Activated CD4-positive, alpha-beta memory T cell treated with anti-CD3 and anti-CD28 coated beads for 36 hours (primary cell): ENCODE data around the gene VPS8. TPM values are rescaled to one million over a fixed set of nuclear protein-coding genes. Genes with fewer than 3 reads are reported as not detected.

Source experiments
- CTCF ChIA-PET: fragments of 350-600 bp; sonication (Branson Sonifier 250); formaldehyde crosslinking; loops from one replicate; lab custom pipeline; 2021; ENCODE audit warnings: antibody characterized with exemption, inconsistent platforms; lab: Charles Lee
- POLR2A ChIA-PET: fragments of 350-600 bp; sonication (Branson Sonifier 250); formaldehyde crosslinking; loops from one replicate; lab custom pipeline; 2021; ENCODE audit warnings: antibody characterized with exemption; lab: Charles Lee
- DNase-seq: peaks from one replicate; pipeline ENCODE4 v3.0.0-alpha.2; 2020
- H3K27ac Mint-ChIP-seq: one replicate; pipeline ENCODE4 v1.8.0; 2021; ENCODE audit warnings: mixed read lengths
- H3K27me3 Mint-ChIP-seq: one replicate; pipeline ENCODE4 v1.8.0; 2021; ENCODE audit warnings: mixed read lengths
- H3K36me3 Mint-ChIP-seq: one replicate; pipeline ENCODE4 v1.8.0; 2021; ENCODE audit warnings: mixed read lengths
- H3K4me1 Mint-ChIP-seq: one replicate; pipeline ENCODE4 v1.8.0; 2021; ENCODE audit warnings: low read depth, mixed read lengths
- H3K4me3 Mint-ChIP-seq: one replicate; pipeline ENCODE4 v1.8.0; 2021; ENCODE audit warnings: mild to moderate bottlenecking, mixed read lengths
- H3K9me3 Mint-ChIP-seq: one replicate; pipeline ENCODE4 v1.8.0; 2021; ENCODE audit warnings: mixed read lengths
- intact Hi-C: fragments of 100-400 bp; cut with micrococcal nuclease; formaldehyde crosslinking; loops from one replicate; pipeline ENCODE4 v1.15.1; 2023
- total RNA-seq, 2 experiments: library from RNA; stranded (reverse); gene quantifications; one replicate each; pipeline ENCODE4 v1.2.3, GENCODE V29; 2021

VPS8 gene
- total RNA-seq, 2 experiments from 2014 or later: 28.7 to 32.3 TPM

- ChIA-PET POLR2A (no interaction called here), CTCF (interaction anchor here (0.6 to 1.5 kb wide), 4 partner anchors 9 to 301 kb away, joined by 3 to 5 read pairs (median 4); no protein-coding TSS in a partner anchor)
- H3K4me1 Mint-ChIP-seq: peaks cover 56% of the 10 kb centered on the region
- peak; percentile 27 for DNase-seq
- intact Hi-C loops: loop anchor here (10.0 kb wide), 1 partner anchor 470 kb away; no protein-coding TSS in a partner anchor
- peaks cover 8% of the 10 kb centered on the region for H3K36me3 Mint-ChIP-seq
- H3K9me3 Mint-ChIP-seq: no peaks in the 10 kb centered on the region
- H3K27ac Mint-ChIP-seq: no peak overlapping the region
- H3K27me3 Mint-ChIP-seq: no peaks in the 10 kb centered on the region
- H3K4me3 Mint-ChIP-seq: no peak overlapping the region
These were observed 3.3 kb downstream of the VPS8 start for GRCh38 chr3:184815046-184815930.

- Mint-ChIP-seq H3K27ac (no peak overlapping the region), H3K9me3 (no peaks in the 10 kb centered on the region), H3K36me3 (peaks cover 8% of the 10 kb centered on the region), H3K4me3 (no peak overlapping the region), H3K4me1 (peaks cover 47% of the 10 kb centered on the region), H3K27me3 (no peaks in the 10 kb centered on the region)
- DNase-seq: no peak
- POLR2A ChIA-PET: no interaction called here
- intact Hi-C loops: loop anchor here (10.0 kb wide), 1 partner anchor 468 kb away; no protein-coding TSS in a partner anchor
- CTCF ChIA-PET: interaction anchor here (0.8 to 1.3 kb wide), 5 partner anchors 8 to 256 kb away, joined by 3 to 5 read pairs (median 4); partner anchors contain the start of gene EPHB3
These were observed 4.6 kb downstream of the VPS8 start for GRCh38 chr3:184816614-184817013.

- POLR2A ChIA-PET: no interaction called here
- Mint-ChIP-seq H3K27ac (no peak overlapping the region), H3K4me3 (no peak overlapping the region), H3K4me1 (peaks cover 21% of the 10 kb centered on the region), H3K27me3 (no peaks in the 10 kb centered on the region), H3K9me3 (no peaks in the 10 kb centered on the region), H3K36me3 (peaks cover 10% of the 10 kb centered on the region)
- no peak for DNase-seq
- intact Hi-C loops: no loop called here
- CTCF ChIA-PET: interaction anchor here (1.1 kb wide), 1 partner anchor 17 kb away, joined by 3 read pairs; no protein-coding TSS in a partner anchor
These were observed 8.6 kb downstream of the VPS8 start for GRCh38 chr3:184820525-184820924.

GRCh38 chr3:184821034-184821433 lies 9.1 kb downstream of the VPS8 start:
- no peaks in the 10 kb centered on the region for H3K27me3 Mint-ChIP-seq
- CTCF ChIA-PET: no interaction called here
- no peak for DNase-seq
- no peak overlapping the region for H3K4me3 Mint-ChIP-seq
- H3K9me3 Mint-ChIP-seq: no peaks in the 10 kb centered on the region
- H3K4me1 Mint-ChIP-seq: peaks cover 16% of the 10 kb centered on the region
- POLR2A ChIA-PET: no interaction called here
- no peak overlapping the region for H3K27ac Mint-ChIP-seq
- peaks cover 14% of the 10 kb centered on the region for H3K36me3 Mint-ChIP-seq
- intact Hi-C loops: no loop called here

GRCh38 chr3:184822081-184822480 lies 10.1 kb downstream of the VPS8 start:
- peaks cover 9% of the 10 kb centered on the region for H3K36me3 Mint-ChIP-seq
- no peak overlapping the region for H3K27ac Mint-ChIP-seq
- no peak for DNase-seq
- H3K4me3 Mint-ChIP-seq: no peak overlapping the region
- no peaks in the 10 kb centered on the region for H3K27me3 Mint-ChIP-seq
- intact Hi-C loops: no loop called here
- CTCF ChIA-PET: interaction anchor here (1.3 to 2.5 kb wide), 2 partner anchors 18 to 44 kb away, joined by 4 to 7 read pairs; no protein-coding TSS in a partner anchor
- H3K9me3 Mint-ChIP-seq: no peaks in the 10 kb centered on the region
- POLR2A ChIA-PET: no interaction called here
- peaks cover 7% of the 10 kb centered on the region for H3K4me1 Mint-ChIP-seq

GRCh38 chr3:184822654-184823053 lies 10.7 kb downstream of the VPS8 start:
- intact Hi-C loops: no loop called here
- POLR2A ChIA-PET: no interaction called here
- H3K9me3 Mint-ChIP-seq: no peaks in the 10 kb centered on the region

GRCh38 chr3:184823990-184824389 lies 12.0 kb downstream of the VPS8 start:
- Mint-ChIP-seq H3K27ac (no peak overlapping the region), H3K9me3 (no peaks in the 10 kb centered on the region), H3K4me3 (no peak overlapping the region), H3K27me3 (no peaks in the 10 kb centered on the region), H3K36me3 (peaks cover 17% of the 10 kb centered on the region), H3K4me1 (peaks cover 2% of the 10 kb centered on the region)
- DNase-seq: no peak
- POLR2A ChIA-PET: interaction anchor here (0.6 to 0.9 kb wide), 2 partner anchors 11 to 135 kb away, joined by 3 read pairs; no protein-coding TSS in a partner anchor
- intact Hi-C loops: no loop called here
- CTCF ChIA-PET: interaction anchor here (0.5 to 2.5 kb wide), 5 partner anchors 9 to 302 kb away, joined by 3 to 7 read pairs (median 3); no protein-coding TSS in a partner anchor

More at GRCh38 chr3:184822654-184823053, 10.7 kb downstream of the VPS8 start:
- CTCF ChIA-PET: interaction anchor here (1.3 to 2.5 kb wide), 2 partner anchors 19 to 45 kb away, joined by 4 to 7 read pairs; no protein-coding TSS in a partner anchor
- Mint-ChIP-seq H3K36me3 (peaks cover 12% of the 10 kb centered on the region), H3K27me3 (no peaks in the 10 kb centered on the region), H3K4me3 (no peak overlapping the region), H3K27ac (no peak overlapping the region), H3K4me1 (peaks cover 5% of the 10 kb centered on the region)
- DNase-seq: no peak

- intact Hi-C loops: no loop called here
- Mint-ChIP-seq H3K36me3 (peaks cover 17% of the 10 kb centered on the region), H3K4me1 (peaks cover 5% of the 10 kb centered on the region), H3K27me3 (no peaks in the 10 kb centered on the region), H3K9me3 (no peaks in the 10 kb centered on the region), H3K27ac (no peak overlapping the region), H3K4me3 (no peak overlapping the region)
- CTCF ChIA-PET: no interaction called here
- POLR2A ChIA-PET: no interaction called here
- DNase-seq: no peak
These were observed 13.3 kb downstream of the VPS8 start for GRCh38 chr3:184825121-184825820.

GRCh38 chr3:184827572-184827971 lies 15.6 kb downstream of the VPS8 start:
- Mint-ChIP-seq H3K36me3 (peaks cover 31% of the 10 kb centered on the region), H3K27ac (no peak overlapping the region), H3K4me3 (no peak overlapping the region), H3K9me3 (no peaks in the 10 kb centered on the region), H3K27me3 (no peaks in the 10 kb centered on the region), H3K4me1 (peaks cover 3% of the 10 kb centered on the region)
- intact Hi-C loops: no loop called here
- no peak for DNase-seq
- CTCF ChIA-PET: no interaction called here
- POLR2A ChIA-PET: no interaction called here

GRCh38 chr3:184832044-184832443 lies 20.1 kb downstream of the VPS8 start:
- DNase-seq: no peak
- no peaks in the 10 kb centered on the region for H3K27me3 Mint-ChIP-seq
- H3K4me1 Mint-ChIP-seq: peaks cover 3% of the 10 kb centered on the region
- H3K27ac Mint-ChIP-seq: no peak overlapping the region
- H3K36me3 Mint-ChIP-seq: peaks cover 47% of the 10 kb centered on the region
- intact Hi-C loops: no loop called here
- ChIA-PET POLR2A (no interaction called here), CTCF (interaction anchor here (1.4 kb wide), 1 partner anchor 271 kb away, joined by 6 read pairs; the partner anchor contains the start of gene EPHB3)
- no peaks in the 10 kb centered on the region for H3K9me3 Mint-ChIP-seq
- H3K4me3 Mint-ChIP-seq: no peak overlapping the region

- DNase-seq: no peak
- H3K27me3 Mint-ChIP-seq: no peaks in the 10 kb centered on the region
- CTCF ChIA-PET: interaction anchor here (1.4 kb wide), 1 partner anchor 272 kb away, joined by 6 read pairs; the partner anchor contains the start of gene EPHB3
- POLR2A ChIA-PET: no interaction called here
- peaks cover 42% of the 10 kb centered on the region for H3K36me3 Mint-ChIP-seq
- intact Hi-C loops: no loop called here
- no peak overlapping the region for H3K4me3 Mint-ChIP-seq
- H3K9me3 Mint-ChIP-seq: no peaks in the 10 kb centered on the region
- H3K27ac Mint-ChIP-seq: no peak overlapping the region
- H3K4me1 Mint-ChIP-seq: peaks cover 3% of the 10 kb centered on the region
These were observed 20.9 kb downstream of the VPS8 start for GRCh38 chr3:184832903-184833302.
